Activated gamma-delta T cell (primary cell): ENCODE data around the gene UGT1A10.
"Not testable (repeated sequence)": the region's sequence is repeated elsewhere in the genome, so short reads cannot be mapped to it uniquely, and the experiment has no call there.

Experiments used
- DNase-seq: peaks from one replicate; lab custom pipeline; 2025; lab: John Stamatoyannopoulos, UW

The UGT1A10 gene

GRCh38 chr2:233743464-233744259 is 107.4 kb downstream of the UGT1A10 start:
- DNase-seq, result no peak

GRCh38 chr2:233745073-233745755 is 109.0 kb downstream of the UGT1A10 start:
- no peak for DNase-seq

GRCh38 chr2:233745838-233746237 is 109.6 kb downstream of the UGT1A10 start:
- DNase-seq, result not testable (repeated sequence)

- DNase-seq, result no peak
These were observed 110.4 kb downstream of the UGT1A10 start for GRCh38 chr2:233746475-233747282.

- no peak for DNase-seq
These were observed 111.0 kb downstream of the UGT1A10 start for GRCh38 chr2:233747283-233747544.

GRCh38 chr2:233750689-233751088 is 114.4 kb downstream of the UGT1A10 start:
- not testable (repeated sequence) for DNase-seq

- DNase-seq, result not testable (repeated sequence)
These were observed 115.2 kb downstream of the UGT1A10 start for GRCh38 chr2:233751212-233752009.

- no peak for DNase-seq
These were observed 118.8 kb downstream of the UGT1A10 start for GRCh38 chr2:233754872-233755611.

GRCh38 chr2:233756429-233757081 is 120.3 kb downstream of the UGT1A10 start:
- no peak for DNase-seq

- DNase-seq, result no peak
These were observed 121.9 kb downstream of the UGT1A10 start for GRCh38 chr2:233758141-233758540.

GRCh38 chr2:233758849-233759248 is 122.6 kb downstream of the UGT1A10 start:
- DNase-seq, result no peak

- no peak for DNase-seq
These were observed 123.8 kb downstream of the UGT1A10 start, which contains the start of gene UGT1A1 for GRCh38 chr2:233760043-233760442. Gene UGT1A1 (plus strand): TSS chr2:233760270. CDS start chr2:233760288, 18 bp downstream.

GRCh38 chr2:233761040-233761769 is 125.0 kb downstream of the UGT1A10 start:
- no peak for DNase-seq

GRCh38 chr2:233764264-233764663 is 128.0 kb downstream of the UGT1A10 start:
- DNase-seq, result no peak

GRCh38 chr2:233764761-233765160 is 128.5 kb downstream of the UGT1A10 start:
- no peak for DNase-seq

- no peak for DNase-seq
These were observed 130.2 kb downstream of the UGT1A10 start for GRCh38 chr2:233766416-233766815.

- no peak for DNase-seq
These were observed 131.8 kb downstream of the UGT1A10 start for GRCh38 chr2:233768076-233768475.

GRCh38 chr2:233769260-233769659 is 133.0 kb downstream of the UGT1A10 start:
- no peak for DNase-seq

- no peak for DNase-seq
These were observed 135.9 kb downstream of the UGT1A10 start for GRCh38 chr2:233772153-233772552.

- DNase-seq, result no peak
These were observed 136.3 kb downstream of the UGT1A10 start for GRCh38 chr2:233772583-233772982.
